Sciatic nerve (tissue), 2 donors: Measurements from ENCODE around the gene SATB2. TPM values are rescaled to one million over a fixed set of nuclear protein-coding genes. Genes with fewer than 3 reads are reported as not detected.

Experiments used
- ATAC-seq: fragments of 200-7000 bp; cut with Tn5 transposase; one replicate; pipeline ENCODE4 v1.9.1; 2020; ENCODE audit warnings: mild to moderate bottlenecking, moderate library complexity
- DNase-seq: peaks from one replicate; pipeline ENCODE4 v3.0.0-alpha.2; 2020; ENCODE audit warnings: low spot score
- intact Hi-C: fragments of 100-400 bp; cut with DNase I; formaldehyde crosslinking; loops from one replicate; pipeline ENCODE4 v1.14.2; 2022
- total RNA-seq: library from RNA; stranded (reverse); fragmentation: NEBNext Ultra II Directional; extraction: Animal tissue kit (Norgen Biotek cat#: 25700); gene quantifications from one replicate; pipeline ENCODE4 v1.2.1, GENCODE V29; 2021
- donor health status: DM: no; HTN: no; CAD: no.
- donor health status: DM: no; HTN: no; CAD: no.

The SATB2 gene
- total RNA-seq, 1 donor from 2014 or later, result 8.8 TPM

DNA sequence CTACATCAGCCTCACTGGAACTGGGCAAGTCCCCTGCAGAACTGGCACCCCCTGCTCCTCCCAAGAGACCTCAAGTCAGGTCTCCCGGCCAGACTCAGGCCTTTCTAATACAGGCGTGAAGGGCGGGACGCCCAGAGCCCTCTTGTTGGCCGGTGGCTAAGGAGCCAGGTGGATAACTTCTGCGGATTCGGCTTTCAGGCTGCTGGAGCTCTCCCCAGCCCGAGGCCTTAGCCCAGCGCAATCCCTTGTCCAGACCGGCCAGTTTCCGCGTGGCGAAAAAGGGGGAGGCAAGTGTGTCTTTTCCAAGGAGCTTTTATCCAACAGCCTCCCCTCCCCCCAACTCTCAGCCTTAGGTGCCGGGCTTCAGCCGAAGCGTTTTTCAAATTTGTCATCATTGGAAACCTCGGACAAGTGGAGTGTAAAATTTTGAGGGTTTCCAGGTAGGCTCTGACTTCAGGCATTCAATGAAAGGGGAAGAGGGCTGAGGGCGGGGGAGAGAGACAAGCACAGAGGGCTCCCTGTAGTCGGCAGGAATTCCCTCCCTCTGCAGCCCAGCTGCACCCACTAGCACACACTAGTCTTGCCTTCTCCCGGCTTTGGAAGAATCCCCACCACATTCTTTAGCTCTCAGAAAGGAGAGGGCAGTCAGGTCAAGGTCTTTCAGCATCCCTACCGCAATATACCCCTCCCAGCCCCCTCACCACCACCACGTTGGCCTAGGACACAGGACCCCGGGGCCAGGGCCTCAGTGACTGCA is 9.5 kb upstream of the SATB2 start:
- ATAC-seq, result no peak
- intact Hi-C loops, result no loop called here
- DNase-seq, result no peak

DNA sequence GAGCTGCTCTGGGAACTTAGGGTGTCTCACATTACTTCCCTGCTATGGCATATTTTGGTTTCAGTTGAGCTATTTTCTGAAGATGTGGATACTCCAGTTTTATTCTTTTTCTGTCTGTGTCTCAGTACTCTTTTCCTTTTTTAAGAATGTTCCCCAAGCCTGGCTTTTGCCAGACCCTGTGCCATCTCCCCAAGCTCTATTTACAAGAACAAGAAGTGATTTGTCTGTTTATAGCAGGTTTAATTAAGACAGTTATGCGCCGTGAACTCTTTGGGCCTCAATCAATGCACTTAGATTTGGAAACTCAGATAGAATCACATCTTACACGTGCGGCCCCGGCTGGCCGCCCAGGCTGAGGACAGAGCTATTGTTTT is 8.9 kb upstream of the SATB2 start:
- intact Hi-C loops, result no loop called here
- DNase-seq (no peak), ATAC-seq (no peak)

DNA sequence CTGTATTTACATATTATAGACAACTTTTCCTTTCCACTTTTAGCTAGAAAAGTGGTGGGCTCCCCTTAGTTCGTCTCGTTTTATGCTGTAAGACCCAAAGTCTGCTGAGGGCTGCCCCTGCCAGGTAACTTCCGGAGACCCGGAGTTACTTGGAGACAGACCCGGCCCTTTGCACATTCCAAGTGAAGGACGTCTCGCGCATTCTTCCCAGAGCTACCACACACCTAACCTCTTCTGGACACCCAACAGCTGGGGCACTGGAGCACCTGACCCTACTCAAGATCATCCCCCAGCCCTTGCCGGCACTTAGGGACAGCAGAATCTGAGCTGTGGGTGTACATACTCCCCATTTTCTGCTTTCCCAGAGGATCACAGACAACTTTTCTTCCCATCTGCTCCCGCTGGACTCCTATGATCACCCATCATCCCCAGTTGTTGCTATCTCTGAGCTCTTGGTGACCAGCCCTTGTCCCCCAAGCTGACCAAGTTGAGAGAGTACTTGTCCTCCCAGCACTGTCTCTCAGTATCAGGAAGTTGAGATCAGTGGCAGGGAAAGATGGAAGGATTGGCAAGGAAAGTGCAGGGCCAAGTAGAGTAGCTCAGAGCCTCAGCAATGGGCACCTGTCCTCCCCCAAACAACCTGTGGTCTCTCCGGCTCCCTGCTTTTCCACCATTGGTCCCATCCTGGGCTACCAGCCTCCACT is 8.4 kb upstream of the SATB2 start:
- intact Hi-C loops, result no loop called here
- DNase-seq (no peak), ATAC-seq (no peak)

DNA sequence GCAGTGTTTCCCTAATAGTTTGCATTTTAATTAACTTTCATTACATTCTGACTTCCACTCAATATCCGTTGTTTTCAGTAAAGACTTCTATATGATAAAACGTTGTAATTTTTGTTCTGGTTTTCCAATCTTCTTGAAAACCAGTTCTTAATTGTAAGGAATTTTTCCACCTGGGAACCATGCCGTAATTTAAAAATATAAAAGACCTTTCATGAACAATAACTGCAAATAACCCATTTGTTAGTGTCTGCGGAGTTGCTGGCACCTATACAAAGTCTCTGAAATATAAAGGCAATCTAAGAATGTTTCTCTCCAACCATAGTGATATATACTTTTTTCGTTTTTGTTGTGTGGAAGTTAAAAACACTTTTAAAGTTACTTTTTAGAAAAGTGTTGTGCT is 7.7 kb upstream of the SATB2 start:
- DNase-seq (no peak), ATAC-seq (no peak)
- intact Hi-C loops, result no loop called here

DNA sequence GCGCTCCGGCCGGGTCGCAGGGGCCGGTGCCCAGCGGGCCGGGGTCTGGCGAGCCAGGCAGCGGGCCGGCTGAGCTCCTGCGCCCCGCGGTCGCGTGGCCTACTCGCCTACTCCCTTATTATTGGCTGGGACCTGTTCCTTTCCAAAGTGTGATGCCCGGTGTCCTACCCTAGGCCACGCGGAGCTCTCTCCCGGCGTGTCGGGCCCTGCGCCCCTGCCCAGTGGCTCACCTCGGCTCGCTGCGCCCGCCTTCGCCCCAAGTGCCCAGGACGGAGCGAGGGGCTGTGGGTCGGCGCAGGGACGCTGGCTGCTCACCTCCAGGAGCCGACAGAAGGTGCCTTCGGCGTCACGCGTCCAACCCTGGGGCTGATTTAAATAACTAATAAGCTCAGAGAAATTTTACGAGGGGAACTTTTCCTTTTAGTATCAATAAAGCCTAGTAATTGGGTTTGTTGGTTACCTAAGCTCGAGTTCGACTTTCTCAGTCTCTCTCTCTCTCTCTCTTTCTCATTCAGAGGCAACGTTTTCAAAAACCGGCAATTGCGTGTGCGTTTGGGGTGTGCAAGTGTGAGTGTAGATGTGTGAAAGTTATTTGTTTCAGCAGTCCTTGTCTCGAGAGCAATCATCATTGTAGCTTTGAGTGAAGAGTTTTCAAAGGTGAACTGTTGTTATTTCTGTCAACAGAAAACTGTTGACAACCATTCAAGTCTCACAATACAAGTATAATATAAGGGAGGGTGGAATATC is 7.0 kb upstream of the SATB2 start:
- no peak for DNase-seq
- no peak for ATAC-seq
- intact Hi-C loops, result loop anchor here (5.0 kb wide), 1 partner anchor 513 kb away; no protein-coding TSS in a partner anchor

DNA sequence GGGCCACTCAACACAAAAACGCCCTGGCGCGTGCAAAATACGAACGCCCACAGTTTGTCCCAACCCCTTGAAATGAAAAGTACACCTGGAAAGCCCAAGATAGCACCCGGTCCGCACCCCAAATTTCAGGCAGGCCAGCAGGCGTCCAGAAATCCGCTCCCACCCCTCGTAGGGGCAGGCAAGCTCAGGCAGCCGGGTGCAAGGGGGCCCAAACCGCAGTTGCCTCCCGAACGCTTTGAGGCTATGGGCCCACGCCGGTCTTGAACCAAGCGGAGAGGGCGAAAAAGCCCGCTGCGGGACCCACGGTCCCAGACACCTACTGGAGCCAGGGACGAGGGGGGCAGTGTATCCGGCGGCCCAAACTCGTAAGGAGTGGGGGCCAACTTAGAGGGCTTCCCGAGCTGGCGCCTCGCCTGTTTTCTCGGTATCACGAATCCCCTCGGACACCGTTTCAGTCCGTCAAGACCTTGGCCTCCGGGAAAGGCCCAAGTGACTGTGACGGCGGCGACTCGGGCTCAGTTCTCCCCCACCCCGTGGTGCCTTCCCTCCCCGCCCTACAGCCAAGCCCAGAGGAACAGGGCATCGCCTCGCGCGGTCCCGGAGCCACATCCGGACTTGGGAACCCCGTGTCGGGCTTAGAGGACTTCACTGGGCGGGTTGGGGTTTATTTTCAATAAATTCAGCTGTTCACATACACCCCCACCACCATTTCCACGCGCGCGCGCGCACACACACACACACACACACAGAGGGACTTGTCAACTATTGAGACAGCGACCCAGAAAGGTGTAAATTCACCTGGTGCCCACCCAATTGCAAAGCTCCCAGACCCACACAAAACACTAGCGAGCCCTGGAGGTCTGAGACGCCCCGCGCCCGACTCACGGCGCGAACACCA is 6.2 kb upstream of the SATB2 start:
- peak; percentile 7 for ATAC-seq
- no peak for DNase-seq

DNA sequence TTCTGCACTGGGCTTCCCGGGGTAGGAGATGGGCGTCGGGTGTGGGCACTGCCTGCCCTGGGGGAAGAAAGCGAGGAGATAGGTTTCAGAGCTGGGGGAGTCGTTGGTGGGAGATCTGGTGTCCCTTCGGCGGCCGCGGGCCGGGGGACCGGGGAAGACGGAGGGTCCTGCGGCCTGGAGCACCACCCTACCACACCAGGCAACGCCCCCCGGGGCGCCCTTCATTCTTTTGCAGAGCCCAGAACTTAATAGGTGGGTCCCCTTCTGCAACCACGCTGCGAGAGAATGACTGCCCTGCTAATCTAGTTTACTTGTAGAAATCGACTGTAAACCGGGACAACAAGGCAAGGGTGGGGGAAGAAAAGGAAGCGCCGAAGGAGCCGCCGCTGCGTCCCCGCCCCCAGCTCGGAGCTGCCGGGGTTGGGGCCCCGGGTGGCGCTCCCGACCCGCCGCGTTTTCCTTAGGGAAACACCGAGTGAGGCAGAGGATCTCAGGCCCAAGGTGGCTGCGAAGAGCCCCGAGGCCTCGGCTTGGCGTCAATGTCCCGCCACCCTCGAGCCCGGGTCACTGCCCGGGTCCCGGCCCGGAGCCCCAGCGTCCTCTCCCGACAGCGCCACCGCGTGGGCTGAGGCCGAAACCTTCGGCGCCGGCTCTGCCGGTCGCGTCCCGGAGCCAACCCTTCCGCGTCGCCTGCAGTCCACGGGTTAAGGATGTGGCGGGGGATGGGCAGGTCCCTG is 5.4 kb upstream of the SATB2 start:
- peak; percentile 67 for ATAC-seq
- intact Hi-C loops, result loop anchor here (5.0 kb wide), 1 partner anchor 514 kb away; no protein-coding TSS in a partner anchor
- DNase-seq, result peak; percentile 91

More for the DNA sequence above, 6.2 kb upstream of the SATB2 start:
- intact Hi-C loops, result loop anchor here (5.0 kb wide), 1 partner anchor 513 kb away; no protein-coding TSS in a partner anchor

DNA sequence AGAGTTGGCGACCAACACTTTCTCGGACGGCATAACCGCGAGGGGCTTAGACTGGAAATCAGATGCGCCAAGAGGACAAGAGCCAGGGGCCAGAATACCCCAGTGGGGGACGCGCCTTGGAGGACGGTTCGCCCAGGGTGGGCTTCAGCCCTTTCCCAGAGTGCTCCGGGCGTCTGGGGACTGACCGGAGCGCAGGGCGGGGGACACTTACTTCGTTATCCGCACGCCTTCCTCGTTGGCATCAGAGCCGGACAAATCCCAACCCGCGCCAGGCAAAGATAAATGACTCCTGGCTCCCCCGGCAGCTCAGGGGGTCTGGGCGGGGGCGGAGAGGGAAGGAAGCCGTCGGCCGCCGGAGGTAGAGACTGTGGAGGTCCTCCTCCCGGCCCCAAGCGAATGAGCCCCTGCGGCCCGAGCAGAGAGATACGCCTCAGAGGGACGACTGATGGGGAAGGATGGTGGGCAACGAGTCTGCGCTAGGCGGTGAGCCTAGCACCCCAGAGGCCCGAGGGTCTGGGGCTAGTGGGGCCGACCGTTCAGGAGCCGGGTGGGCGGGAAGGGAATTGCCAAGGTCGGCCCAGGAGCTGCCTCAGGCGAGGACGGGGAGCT is 4.7 kb upstream of the SATB2 start:
- ATAC-seq, result no peak
- DNase-seq, result no peak
- intact Hi-C loops, result loop anchor here (5.0 kb wide), 1 partner anchor 515 kb away; no protein-coding TSS in a partner anchor

DNA sequence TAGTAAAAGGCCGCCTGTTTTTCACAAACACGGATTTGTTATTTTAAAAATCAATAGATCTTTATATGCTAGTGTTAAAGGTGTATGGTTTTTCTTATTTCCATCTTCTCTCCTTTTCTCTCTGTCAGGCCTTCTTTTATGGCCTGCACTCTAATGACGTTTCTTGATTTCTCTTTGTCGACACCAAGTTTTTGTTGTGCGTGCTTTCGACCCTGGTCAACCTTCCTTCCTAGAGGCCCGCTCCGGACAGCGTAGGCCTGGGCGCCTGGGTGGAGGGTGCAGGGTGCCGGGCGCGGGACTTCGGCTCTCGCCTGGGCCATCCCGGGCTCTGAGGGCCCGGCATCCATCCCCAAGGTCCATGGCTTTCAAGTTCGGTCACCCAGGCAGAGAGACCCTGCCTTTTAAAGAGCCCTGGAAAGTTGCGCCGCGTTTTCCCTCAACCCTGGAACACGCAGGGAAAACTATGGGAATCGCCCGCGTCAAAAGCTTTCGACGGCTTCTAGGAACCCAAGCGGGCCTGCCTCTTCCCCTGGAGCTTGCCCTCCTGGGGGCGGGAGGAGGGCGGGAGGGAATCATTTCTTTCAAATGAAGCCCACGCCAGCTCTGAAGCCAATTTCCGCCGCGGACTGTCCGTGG is 4.1 kb upstream of the SATB2 start:
- intact Hi-C loops, result loop anchor here (5.0 kb wide), 1 partner anchor 515 kb away; no protein-coding TSS in a partner anchor
- ATAC-seq, result no peak
- DNase-seq, result no peak

DNA sequence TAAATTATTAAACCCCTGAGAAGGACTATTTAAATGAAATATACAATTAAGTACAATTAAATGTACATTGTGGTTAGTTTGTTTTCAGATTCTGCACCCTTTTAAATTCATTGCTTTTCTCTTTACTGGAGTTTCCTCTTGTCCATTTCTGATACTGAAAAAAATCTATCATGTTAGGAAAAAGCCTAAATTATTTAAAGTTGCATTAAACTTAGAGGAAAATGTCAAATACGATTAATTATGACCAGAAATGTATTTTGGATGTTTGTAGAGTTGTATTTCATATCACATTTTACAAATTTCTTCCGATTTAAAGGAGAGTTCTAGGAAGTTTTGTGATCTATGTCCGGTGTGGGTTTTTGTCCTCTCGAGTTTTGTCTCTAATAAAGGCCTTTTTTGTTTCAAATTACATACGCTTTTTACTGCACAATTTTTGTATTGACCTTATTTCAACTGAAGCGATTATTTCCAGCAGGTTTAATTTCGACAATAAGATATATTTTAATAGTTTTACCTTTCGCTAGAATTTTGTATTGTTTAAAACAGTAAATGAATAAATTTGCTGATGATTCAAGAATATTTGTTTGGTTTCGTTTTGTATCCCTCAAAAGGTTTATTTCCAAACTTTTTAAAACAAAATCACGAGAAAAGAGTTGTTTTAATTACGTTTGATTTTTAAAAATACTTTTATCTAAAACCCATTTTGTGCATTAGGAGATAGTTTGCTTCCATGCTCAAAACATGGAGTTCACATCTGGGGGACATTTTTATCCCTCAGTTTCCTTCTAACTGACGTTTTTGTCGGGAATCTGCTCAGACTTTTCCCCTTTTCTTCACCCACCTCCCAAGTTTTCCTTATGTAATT is 3.3 kb upstream of the SATB2 start:
- no peak for ATAC-seq
- intact Hi-C loops, result loop anchor here (5.0 kb wide), 1 partner anchor 516 kb away; no protein-coding TSS in a partner anchor
- DNase-seq, result no peak

DNA sequence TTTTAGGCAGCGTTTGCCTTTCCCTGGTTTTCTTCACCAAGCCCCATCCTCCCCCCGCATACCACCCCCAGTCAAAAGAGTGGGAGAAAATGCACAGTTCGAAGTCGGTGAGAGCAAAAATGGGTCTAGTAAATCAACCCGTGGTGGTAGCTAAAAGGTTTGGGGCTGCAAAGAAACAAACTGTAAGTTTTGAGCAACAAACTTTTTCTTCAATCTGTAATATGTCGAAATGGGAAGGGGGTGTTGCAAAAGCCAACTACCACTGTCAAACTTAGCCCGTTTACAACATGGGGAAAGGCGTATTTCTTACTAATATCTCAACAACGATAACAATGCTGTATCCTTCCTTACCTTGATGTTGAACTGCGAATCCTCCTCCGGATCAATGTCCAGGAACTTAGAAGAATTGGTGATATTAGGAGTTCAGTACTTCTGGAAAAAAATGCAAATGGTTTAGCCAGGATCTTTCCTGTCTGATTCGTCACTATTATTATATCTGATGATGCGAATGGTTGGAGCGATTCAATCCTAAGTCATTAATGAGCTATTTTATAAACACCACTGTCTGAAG is 2.4 kb upstream of the SATB2 start:
- ATAC-seq (no peak), DNase-seq (no peak)
- intact Hi-C loops, result loop anchor here (5.0 kb wide), 1 partner anchor 517 kb away; no protein-coding TSS in a partner anchor

DNA sequence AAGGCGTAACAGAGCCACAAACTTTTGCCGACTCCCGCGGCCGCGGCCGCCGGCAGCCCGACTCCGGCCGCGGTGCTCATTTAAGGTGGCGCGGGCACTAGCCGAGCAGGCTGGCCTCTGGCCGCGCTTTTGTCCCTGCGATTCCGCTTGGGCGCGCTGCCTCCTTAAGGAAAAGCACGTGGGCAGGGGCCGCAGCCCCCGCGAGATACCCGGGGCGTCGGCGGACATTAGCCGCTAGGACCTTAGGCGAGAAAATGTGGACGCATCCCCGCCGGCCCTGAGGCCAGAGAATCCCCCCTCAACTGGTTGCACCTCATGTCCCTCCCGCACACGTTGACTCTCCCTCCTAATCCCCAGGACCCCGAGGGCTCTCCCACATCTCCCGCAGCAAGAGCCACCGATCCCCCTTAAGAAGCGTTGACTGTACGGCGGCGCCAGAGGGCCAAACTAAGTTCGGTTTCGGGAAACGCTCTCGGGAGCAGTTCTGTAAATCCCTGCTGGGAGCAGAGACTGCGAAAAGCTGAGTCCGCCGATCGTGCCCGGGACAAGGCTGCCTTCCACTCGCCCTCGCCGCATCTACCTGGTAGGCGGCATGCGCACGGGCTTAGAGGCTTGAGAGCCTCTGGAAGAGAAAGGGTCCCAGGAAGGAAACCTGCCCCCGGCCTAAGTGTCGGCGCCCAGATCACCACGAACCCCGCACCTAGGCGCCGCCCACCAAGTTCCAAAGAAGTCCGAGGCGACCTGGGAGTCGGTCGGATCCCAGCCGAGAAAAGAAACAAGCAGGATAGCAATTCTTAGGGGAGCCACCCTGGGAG is 1.8 kb upstream of the SATB2 start:
- peak; percentile 89 for ATAC-seq
- DNase-seq, result peak; percentile 96
- intact Hi-C loops, result loop anchor here (5.0 kb wide), 1 partner anchor 518 kb away; no protein-coding TSS in a partner anchor

DNA sequence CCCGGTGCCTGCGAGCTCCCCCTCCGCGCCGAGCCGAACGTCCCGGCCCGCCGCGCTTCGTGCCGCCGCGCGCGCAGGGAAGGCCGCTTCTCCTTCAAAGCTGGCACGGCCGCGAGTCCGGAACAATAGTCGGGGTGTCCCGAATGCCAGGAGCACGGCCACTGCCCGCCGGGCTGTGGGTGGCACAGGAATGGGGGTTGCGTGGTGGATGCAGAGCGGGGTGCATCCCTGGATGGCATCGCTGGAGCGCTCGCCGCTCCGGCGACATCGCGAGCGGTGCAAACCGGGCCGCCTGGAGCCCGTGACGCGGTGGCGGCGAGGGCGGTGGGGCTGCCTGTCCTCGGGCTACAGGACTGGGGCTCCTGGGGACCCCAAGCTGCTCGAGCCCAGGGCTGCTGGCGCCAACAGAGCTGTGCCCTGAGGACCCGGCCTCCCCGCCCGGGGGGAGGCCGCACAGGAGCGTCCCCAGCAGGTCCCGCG is 1.1 kb upstream of the SATB2 start:
- ATAC-seq (peak; percentile 8), DNase-seq (no peak)
- intact Hi-C loops, result no loop called here

DNA sequence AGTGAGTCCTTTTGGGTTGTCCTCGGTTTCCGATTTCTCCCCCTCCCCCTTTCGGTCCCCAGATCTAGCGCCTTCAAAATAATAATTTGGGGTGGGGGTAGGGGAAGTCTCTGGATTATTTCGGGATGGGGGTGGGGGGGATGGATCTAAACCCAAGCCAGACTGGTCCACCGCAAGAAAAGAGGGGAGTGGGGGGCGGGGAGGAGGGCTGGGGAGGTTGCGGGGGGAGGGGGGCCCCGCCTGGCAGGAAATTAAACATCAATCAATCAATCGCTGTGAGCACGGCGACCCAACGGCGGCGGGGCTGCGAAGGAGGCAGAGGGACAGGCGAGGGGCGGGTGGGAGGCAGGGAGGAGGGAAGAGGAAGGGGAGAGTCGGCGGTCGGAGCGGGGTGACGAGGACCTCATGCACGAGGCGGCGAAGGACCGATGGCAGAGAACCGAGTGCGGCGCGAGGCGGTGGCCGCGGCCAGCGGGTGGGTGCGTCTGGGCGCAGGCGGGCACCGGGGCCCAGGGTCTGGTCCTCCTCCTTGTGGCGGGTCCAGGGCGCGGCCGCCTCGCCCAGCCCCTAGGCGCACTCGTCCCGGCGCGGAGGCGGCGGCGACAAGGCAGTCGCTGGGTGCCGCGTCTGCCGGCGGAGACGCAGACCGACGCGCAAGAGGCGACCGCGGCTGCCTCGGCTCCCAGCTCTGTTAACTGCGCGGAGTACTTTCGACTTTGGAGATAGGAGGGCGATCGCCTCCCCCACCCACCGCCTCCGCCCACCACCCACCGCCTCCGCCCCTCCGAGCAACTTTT is 468 bp upstream of the SATB2 start:
- ATAC-seq (no peak), DNase-seq (no peak)
- intact Hi-C loops, result no loop called here
